ENCODE measurements around the gene COIL. TPM values are rescaled to one million over a fixed set of nuclear protein-coding genes. Genes with fewer than 3 reads are reported as not detected.

COIL gene
- total and polyA plus RNA-seq, 2 donors (not counting 3 experiments of a cell fraction or from before 2014, with no cell fraction given): 4.2 to 20.6 TPM

- Histone ChIP-seq H3K9ac (replicated peaks; ENCODE audit: extremely low read depth, insufficient read depth, low read length) (no peak overlapping the region), H3K9me1 (replicated peaks; ENCODE audit: control insufficient read depth, extremely low read depth, insufficient read depth, low read length) (no peaks in the 10 kb centered on the region), H3K79me2 (ENCODE audit: control insufficient read depth, insufficient read depth, low read length) (no peaks in the 10 kb centered on the region), H3K4me1 (ENCODE audit: control insufficient read depth, extremely low read depth, insufficient read depth, low read length) (peaks cover 24% of the 10 kb centered on the region), H3K36me3 (ENCODE audit: control insufficient read depth in 2 of 2, extremely low read depth in 1 of 2, insufficient read depth in 2 of 2, low read length in 2 of 2) (peaks cover 2 to 6% of the 10 kb centered on the region in 2 experiments), H3K9me3 (replicated peaks; ENCODE audit: control insufficient read depth, insufficient read depth, low read length) (no peaks in the 10 kb centered on the region), H2AFZ (ENCODE audit: low read depth, low read length) (no peak overlapping the region), H3K27me3 (ENCODE audit: control insufficient read depth in 2 of 2, insufficient read depth in 2 of 2, low read length in 2 of 2) (no peaks in the 10 kb centered on the region), H3K4me3 (replicated peaks in 1 of 3; ENCODE audit: insufficient read depth in 1 of 3, low read depth in 1 of 3, low read length in 3 of 3) (no peak overlapping the region), H3K4me2 (ENCODE audit: insufficient read depth, low read length) (no peak overlapping the region), H4K20me1 (replicated peaks; ENCODE audit: control insufficient read depth, extremely low read depth, insufficient read depth, low read length) (no peaks in the 10 kb centered on the region), H3K27ac (ENCODE audit: insufficient read depth, low read depth, low read length) (peak overlapping the region; percentile 78)
- no TSS peak for BruUV-seq (replicated peaks)
- POLR2A ChIA-PET: no interaction called here
- TF ChIP-seq JUN (IDR thresholded peaks at IDR 0.05; ENCODE audit: borderline replicate concordance, insufficient read depth, insufficient read length, low read depth) (no peak), CTCF (IDR thresholded peaks at IDR 0.05; ENCODE audit: extremely low read depth in 1 of 2, insufficient read depth in 1 of 2, low read depth in 1 of 2, low read length in 2 of 2) (no peak), POLR2AphosphoS5 (IDR thresholded peaks at IDR 0.05; ENCODE audit: insufficient read depth, low read depth, low read length) (no peak)
- DNase-seq (ENCODE audit: low read depth, low spot score) (peak; percentile 15), FAIRE-seq (no peak)
- dilution Hi-C loops (cut with MboI; ENCODE audit: extremely low pct_ligation_motif_present, low sequenced_read_pairs) (no loop called here), intact Hi-C loops (cut with micrococcal nuclease) (loop anchor here (1.0 to 2.0 kb wide), 3 partner anchors 24 to 186 kb away; partner anchors contain the start of genes COIL and DGKE)
- CTCF ChIA-PET: interaction anchor here (1.2 to 1.8 kb wide), 4 partner anchors 10 to 117 kb away, joined by 3 to 10 read pairs (median 3); no protein-coding TSS in a partner anchor
Measured at GRCh38 chr17:56936697-56937322, 24.0 kb downstream of the COIL start.

GRCh38 chr17:56935461-56935860 lies 25.4 kb downstream of the COIL start:
- Histone ChIP-seq H3K79me2 (ENCODE audit: control insufficient read depth, insufficient read depth, low read length) (no peaks in the 10 kb centered on the region), H3K9ac (replicated peaks; ENCODE audit: extremely low read depth, insufficient read depth, low read length) (no peak overlapping the region), H3K4me2 (ENCODE audit: insufficient read depth, low read length) (no peak overlapping the region), H2AFZ (ENCODE audit: low read depth, low read length) (no peak overlapping the region), H3K4me3 (replicated peaks in 1 of 3; ENCODE audit: insufficient read depth in 1 of 3, low read depth in 1 of 3, low read length in 3 of 3) (no peak overlapping the region), H3K9me3 (replicated peaks; ENCODE audit: control insufficient read depth, insufficient read depth, low read length) (no peaks in the 10 kb centered on the region), H3K27me3 (ENCODE audit: control insufficient read depth in 2 of 2, insufficient read depth in 2 of 2, low read length in 2 of 2) (no peaks in the 10 kb centered on the region), H3K4me1 (ENCODE audit: control insufficient read depth, extremely low read depth, insufficient read depth, low read length) (peaks cover 24% of the 10 kb centered on the region), H3K36me3 (ENCODE audit: control insufficient read depth in 2 of 2, extremely low read depth in 1 of 2, insufficient read depth in 2 of 2, low read length in 2 of 2) (peaks cover 2% of the 10 kb centered on the region in 2 experiments), H3K27ac (ENCODE audit: insufficient read depth, low read depth, low read length) (no peak overlapping the region), H4K20me1 (replicated peaks; ENCODE audit: control insufficient read depth, extremely low read depth, insufficient read depth, low read length) (no peaks in the 10 kb centered on the region), H3K9me1 (replicated peaks; ENCODE audit: control insufficient read depth, extremely low read depth, insufficient read depth, low read length) (no peaks in the 10 kb centered on the region)
- intact Hi-C loops (cut with micrococcal nuclease) (no loop called here), dilution Hi-C loops (cut with MboI; ENCODE audit: extremely low pct_ligation_motif_present, low sequenced_read_pairs) (no loop called here)
- POLR2A ChIA-PET: no interaction called here
- DNase-seq (ENCODE audit: low read depth, low spot score): no peak
- TF ChIP-seq FOS (IDR thresholded peaks at IDR 0.05; ENCODE audit: borderline replicate concordance, insufficient read depth, low read length) (no peak), POLR2AphosphoS5 (IDR thresholded peaks at IDR 0.05; ENCODE audit: insufficient read depth, low read depth, low read length) (no peak), CTCF (IDR thresholded peaks at IDR 0.05; ENCODE audit: extremely low read depth in 1 of 2, insufficient read depth in 1 of 2, low read depth in 1 of 2, low read length in 2 of 2) (no peak), JUN (IDR thresholded peaks at IDR 0.05; ENCODE audit: borderline replicate concordance, insufficient read depth, insufficient read length, low read depth) (no peak), POLR2A (IDR thresholded peaks at IDR 0.05; ENCODE audit: low read depth, low read length) (no peak), MYC (IDR thresholded peaks at IDR 0.05; ENCODE audit: low read depth, low read length) (no peak), MAX (IDR thresholded peaks at IDR 0.05; ENCODE audit: insufficient read depth, insufficient read length) (no peak), EZH2 (IDR thresholded peaks at IDR 0.05; ENCODE audit: borderline replicate concordance, low read depth, low read length, severe bottlenecking) (no peak), GATA2 (IDR thresholded peaks at IDR 0.05; ENCODE audit: insufficient read depth, insufficient read length, low read depth, low read length) (no peak)
- CTCF ChIA-PET: interaction anchor here (1.8 kb wide), 1 partner anchor 116 kb away, joined by 10 read pairs; no protein-coding TSS in a partner anchor
- BruUV-seq (replicated peaks): no TSS peak
- no peak for FAIRE-seq
